K562 (cell line): ENCODE results near the gene SYMPK. TPM values are rescaled to one million over a fixed set of nuclear protein-coding genes. Genes with fewer than 3 reads are reported as not detected.
A peak's percentile ranks its signal among the peaks of the same experiment; 100 is the strongest.

Experiments used
- GABPA ChIP-seq: fragments of 200-800 bp; sonication (Bioruptor generic); conservative IDR thresholded peaks from 2 replicates; pipeline ENCODE4 v1.6.1; 2016; ENCODE audit warnings: low read depth, missing genetic modification characterization, missing compliant biosample characterization
- GTF2E2 ChIP-seq: fragments of 200-800 bp; sonication (Bioruptor generic); IDR thresholded peaks from 2 replicates; pipeline ENCODE4 v1.6.1; 2016; ENCODE audit warnings: missing genetic modification characterization, missing compliant biosample characterization
- JUND ChIP-seq, 2 experiments: IDR thresholded peaks; 2 replicates in 1 of 2; 3 replicates in 1 of 2; pipeline ENCODE4 v1.6.1; 2011; ENCODE audit warnings: borderline replicate concordance in 2 of 2, low read depth in 2 of 2, low read length in 2 of 2, improper control_type of control experiment in 1 of 2, missing biosample characterization in 1 of 2, missing genetic modification characterization in 1 of 2, missing genetic modification reagents in 1 of 2
- NR1H2 ChIP-seq: sonication (generic); formaldehyde crosslinking; IDR thresholded peaks from 2 replicates; pipeline ENCODE4 v1.4.0; 2020; ENCODE audit warnings: mild to moderate bottlenecking, missing genetic modification reagents
- PHF8 ChIP-seq: fragments of 200-600 bp; sonication (generic); IDR thresholded peaks from 2 replicates; pipeline ENCODE4 v1.6.1; 2012; ENCODE audit warnings: mixed run types, mild to moderate bottlenecking, inconsistent platforms, low read length, moderate library complexity, borderline replicate concordance
- PTRF ChIP-seq: fragments of 450-650 bp; IDR thresholded peaks from 2 replicates; pipeline ENCODE4 v1.6.1; 2016; ENCODE audit warnings: mild to moderate bottlenecking, missing genetic modification characterization, missing compliant biosample characterization
- RBM34 ChIP-seq: fragments of 200-400 bp; formaldehyde crosslinking; IDR thresholded peaks from 2 replicates; pipeline ENCODE4 v1.6.1; 2018; ENCODE audit warnings: low read length, borderline replicate concordance; ENCODE audit not compliant: insufficient read depth
- RREB1 ChIP-seq: fragments of 250-450 bp; sonication (Bioruptor Pico); IDR thresholded peaks from 2 replicates; pipeline ENCODE4 v1.4.0; 2020
- TCF7L2 ChIP-seq: fragments of 150-350 bp; IDR thresholded peaks from 2 replicates; pipeline ENCODE4 v1.6.1; 2016; ENCODE audit warnings: low read depth, mild to moderate bottlenecking, low read length, moderate library complexity
- ZNF12 ChIP-seq: sonication (generic); formaldehyde crosslinking; IDR thresholded peaks from 2 replicates; pipeline ENCODE4 v1.4.0; 2020; ENCODE audit warnings: mild to moderate bottlenecking, missing genetic modification reagents
- ZNF444 ChIP-seq: fragments of 250-450 bp; sonication (Bioruptor Pico); IDR thresholded peaks from 2 replicates; pipeline ENCODE4 v1.4.0; 2020; ENCODE audit warnings: mild to moderate bottlenecking, moderate library complexity
- ZNF584 ChIP-seq: fragments of 200-800 bp; sonication (Bioruptor generic); IDR thresholded peaks from 2 replicates; pipeline ENCODE4 v1.6.1; 2016; ENCODE audit warnings: low read depth, mild to moderate bottlenecking, missing genetic modification characterization, missing compliant biosample characterization
- ZNF655 ChIP-seq: fragments of 250-450 bp; sonication (Bioruptor Pico); IDR thresholded peaks from 2 replicates; pipeline ENCODE4 v1.5.0; 2021
- ZNF740 ChIP-seq, 3 experiments: fragments of 200-800 bp in 1 of 3; sonication (Bioruptor generic) in 1 of 3; sonication (generic) in 1 of 3; formaldehyde crosslinking in 1 of 3; IDR thresholded peaks; 2 replicates each; pipeline versions ENCODE4 v1.6.1 to v1.8.0; 2016 to 2022; ENCODE audit warnings: mild to moderate bottlenecking in 2 of 3, missing compliant biosample characterization in 2 of 3, missing genetic modification characterization in 2 of 3, missing genetic modification reagents in 1 of 3
- polyA plus RNA-seq, 8 experiments: library from polyadenylated mRNA; depleted of rRNA in 4 of 8; stranded (reverse) in 5 of 8; unstranded in 3 of 8; fragments of >200 nt; fragmentation: Nextera tagmentation in 2 of 8; fragmentation: Illumina TruSeq in 1 of 8; extraction: Ambion mirVana in 2 of 8; extraction: Trizol in 1 of 8; gene quantifications; 2 replicates each; pipeline versions ENCODE4 v1.2.1 to v1.2.3, GENCODE V29; 2011 to 2014; ENCODE audit warnings: inconsistent platforms in 1 of 8, missing spikeins in 1 of 8
- total RNA-seq, 7 experiments: library from RNA; depleted of rRNA in 6 of 7; stranded (reverse); fragments of >200 nt in 6 of 7; fragmentation: Illumina TruSeq in 2 of 7; extraction: Trizol in 2 of 7; gene quantifications; 2 replicates each; pipeline versions ENCODE4 v1.2.1 to v1.2.3, GENCODE V29; 2011 to 2021; ENCODE audit warnings: low replicate concordance in 1 of 7

SYMPK gene
- total and polyA plus RNA-seq, 9 of the 15 experiments (the other 6 are each of a cell fraction or from before 2014, with no cell fraction given) = 0.73 to 95.5 (median 58.4) TPM

- peak; percentile 67 for TF ChIP-seq GTF2E2 (tag)
- TF ChIP-seq ZNF740 (CRISPR knock-in tag; IDR thresholded peaks at IDR 0.05) = peak; percentile 93
- TF ChIP-seq ZNF740 (tag; IDR thresholded peaks at IDR 0.05) = no peak; a peak in 1 of 4 replicates
- TF ChIP-seq TCF7L2 = no peak
- no peak for TF ChIP-seq ZNF655 (CRISPR knock-in tag)
- peak; percentile 90 for TF ChIP-seq NR1H2 (CRISPR knock-in tag)
- TF ChIP-seq ZNF444 (CRISPR knock-in tag) = 0 out of 2 replicates have a peak, but pooled peaks have one; percentile 7
- TF ChIP-seq PTRF (tag) = no peak
- TF ChIP-seq ZNF584 (CRISPR knock-in tag) = no peak
- 0 out of 2 replicates have a peak, but pooled peaks have one; percentile 44 for TF ChIP-seq GABPA (tag)
- no peak for TF ChIP-seq ZNF12 (CRISPR knock-in tag)
- peak; percentile 78 for TF ChIP-seq JUND (IDR thresholded peaks at IDR 0.05; ENCODE audit: borderline replicate concordance, low read depth, low read length)
- no peak; the same call in 2 of the 3 replicates for TF ChIP-seq JUND (tag; IDR thresholded peaks at IDR 0.05; ENCODE audit: borderline replicate concordance, low read depth, low read length)
- no peak for TF ChIP-seq RBM34
- no peak for TF ChIP-seq RREB1 (CRISPR knock-in tag)
- TF ChIP-seq PHF8 = peak; percentile 41; the same call in 1 of the 2 replicates
These were observed 20.0 kb upstream of the SYMPK start (continued) for GRCh38 chr19:45882652-45883585.
